ENCODE data around the gene ANKRD65.

Gene ANKRD65

DNA sequence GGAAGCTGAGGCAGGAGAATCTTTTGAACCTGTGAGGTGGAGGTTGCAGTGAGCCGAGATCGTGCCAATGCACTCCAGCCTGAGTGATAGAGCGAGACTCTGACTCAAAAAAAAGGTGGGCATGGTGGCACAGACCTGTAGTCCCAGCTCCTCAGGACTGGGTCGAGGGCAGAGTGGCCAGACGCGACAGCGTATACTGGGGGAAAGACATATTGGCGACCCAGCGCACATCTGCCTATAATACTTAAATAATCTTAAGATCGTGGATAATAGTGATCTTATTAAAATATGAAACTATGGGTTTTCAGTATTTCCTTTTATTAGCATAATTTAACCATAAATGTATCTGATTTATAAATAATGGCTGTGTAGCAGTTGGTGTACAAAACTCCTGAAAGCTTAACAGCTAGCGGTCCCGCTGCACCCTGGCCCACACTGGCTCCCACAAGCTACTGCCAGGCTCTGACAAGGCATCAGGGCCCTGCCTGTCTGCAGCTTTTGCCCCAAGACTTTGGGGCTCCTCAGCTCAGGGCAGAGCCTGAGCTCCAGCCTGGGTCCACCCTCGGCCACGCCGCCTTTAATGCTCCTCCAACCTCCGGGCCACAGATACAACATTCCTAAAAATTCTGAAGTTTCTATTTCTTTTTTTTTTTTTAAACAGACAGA, 43.4 kb downstream of the ANKRD65 start:
- no peak for DNase-seq (ENCODE audit: low read depth)
- H3K4me3 ChIP-seq (ENCODE audit: low read length) = no peak overlapping the region
- TF ChIP-seq, protein P1, sequence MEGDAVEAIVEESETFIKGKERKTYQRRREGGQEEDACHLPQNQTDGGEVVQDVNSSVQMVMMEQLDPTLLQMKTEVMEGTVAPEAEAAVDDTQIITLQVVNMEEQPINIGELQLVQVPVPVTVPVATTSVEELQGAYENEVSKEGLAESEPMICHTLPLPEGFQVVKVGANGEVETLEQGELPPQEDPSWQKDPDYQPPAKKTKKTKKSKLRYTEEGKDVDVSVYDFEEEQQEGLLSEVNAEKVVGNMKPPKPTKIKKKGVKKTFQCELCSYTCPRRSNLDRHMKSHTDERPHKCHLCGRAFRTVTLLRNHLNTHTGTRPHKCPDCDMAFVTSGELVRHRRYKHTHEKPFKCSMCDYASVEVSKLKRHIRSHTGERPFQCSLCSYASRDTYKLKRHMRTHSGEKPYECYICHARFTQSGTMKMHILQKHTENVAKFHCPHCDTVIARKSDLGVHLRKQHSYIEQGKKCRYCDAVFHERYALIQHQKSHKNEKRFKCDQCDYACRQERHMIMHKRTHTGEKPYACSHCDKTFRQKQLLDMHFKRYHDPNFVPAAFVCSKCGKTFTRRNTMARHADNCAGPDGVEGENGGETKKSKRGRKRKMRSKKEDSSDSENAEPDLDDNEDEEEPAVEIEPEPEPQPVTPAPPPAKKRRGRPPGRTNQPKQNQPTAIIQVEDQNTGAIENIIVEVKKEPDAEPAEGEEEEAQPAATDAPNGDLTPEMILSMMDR (IDR thresholded peaks at IDR 0.05; ENCODE audit: insufficient read depth, low read depth, low read length, missing control alignments) = no peak

DNA sequence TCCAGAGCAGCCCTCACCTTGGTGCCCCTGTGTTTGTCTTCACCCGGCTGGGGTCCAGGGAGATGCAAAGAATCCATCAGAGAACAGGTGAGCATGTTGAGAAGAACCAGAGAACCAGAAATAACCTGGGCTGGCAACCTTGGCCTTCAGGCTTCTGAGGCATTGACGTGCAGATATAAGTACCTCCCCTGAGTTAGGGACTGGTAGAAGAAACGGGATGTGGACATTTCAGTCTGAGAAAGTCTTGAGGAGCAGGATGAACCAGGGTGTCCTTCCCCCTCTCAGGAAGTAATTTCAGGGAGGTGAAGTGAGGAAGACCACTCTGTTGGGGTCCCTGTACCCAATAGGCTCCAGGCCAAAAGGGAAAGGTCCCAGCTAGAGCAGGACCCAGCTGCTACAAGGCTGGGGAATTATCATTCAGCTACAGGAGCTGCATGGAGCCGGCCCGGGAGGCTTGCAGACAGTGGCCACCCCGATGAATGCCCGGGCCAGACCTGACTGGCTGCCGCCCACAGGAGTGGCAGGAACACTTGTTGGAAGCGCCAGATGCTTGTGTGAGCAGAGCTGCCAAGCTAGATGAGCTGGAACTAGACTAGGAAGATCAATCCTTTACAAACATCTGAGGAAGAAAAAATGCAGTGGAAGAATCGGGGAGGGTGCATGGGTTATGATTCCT, 44.4 kb downstream of the ANKRD65 start:
- TF ChIP-seq, protein P1 (IDR thresholded peaks at IDR 0.05; ENCODE audit: insufficient read depth, low read depth, low read length, missing control alignments) = no peak
- DNase-seq (ENCODE audit: low read depth) = no peak
- no peak overlapping the region for H3K4me3 ChIP-seq (ENCODE audit: low read length)

DNA sequence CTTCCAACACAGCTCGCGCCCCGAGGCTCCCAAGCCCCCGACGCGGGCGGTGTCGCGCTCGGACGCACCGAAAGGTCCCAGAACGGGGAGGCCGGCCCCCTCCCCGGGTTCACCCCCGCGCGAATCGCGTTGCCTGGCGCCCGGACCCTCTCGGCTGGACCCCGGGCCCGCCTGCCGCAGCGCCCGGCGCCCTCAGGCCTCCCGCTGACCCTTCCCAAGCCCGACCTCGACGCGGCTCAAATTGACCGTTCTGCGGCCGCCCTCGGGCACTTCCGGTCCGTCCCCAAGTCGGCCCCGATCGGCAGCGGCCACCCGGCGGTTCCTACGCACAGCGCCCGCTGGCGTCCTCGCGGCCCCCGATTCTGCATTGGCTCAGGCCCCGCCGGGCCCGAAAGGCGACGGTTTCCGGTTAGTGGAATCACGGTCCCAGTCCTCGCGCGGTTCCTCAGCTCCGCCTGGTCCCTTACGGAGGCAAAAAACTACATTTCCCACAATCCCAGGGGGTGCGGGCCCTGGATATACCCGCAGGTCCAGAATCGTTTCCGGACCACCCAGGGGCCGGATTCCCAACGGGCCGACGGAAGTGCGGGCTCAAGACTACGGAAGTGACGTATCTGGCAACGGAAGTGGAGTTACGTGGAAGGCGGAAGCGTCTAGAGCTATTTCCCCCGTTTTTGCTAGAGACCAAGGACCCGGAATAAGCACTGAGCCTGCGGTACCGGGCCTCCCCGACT, 46.0 kb downstream of the ANKRD65 start, which contains the start of gene AURKAIP1:
TSS of gene AURKAIP1 (minus strand) at position 279 of the 734 bp plus-strand sequence. CDS start 451 bp downstream, outside the sequence.
- H3K4me3 ChIP-seq (ENCODE audit: low read length) = peak within 1 kb of the TSS; percentile 80
- TF ChIP-seq, protein P1 (IDR thresholded peaks at IDR 0.05; ENCODE audit: insufficient read depth, low read depth, low read length, missing control alignments) = peak; percentile 23
- peak; percentile 100 for DNase-seq (ENCODE audit: low read depth)

DNA sequence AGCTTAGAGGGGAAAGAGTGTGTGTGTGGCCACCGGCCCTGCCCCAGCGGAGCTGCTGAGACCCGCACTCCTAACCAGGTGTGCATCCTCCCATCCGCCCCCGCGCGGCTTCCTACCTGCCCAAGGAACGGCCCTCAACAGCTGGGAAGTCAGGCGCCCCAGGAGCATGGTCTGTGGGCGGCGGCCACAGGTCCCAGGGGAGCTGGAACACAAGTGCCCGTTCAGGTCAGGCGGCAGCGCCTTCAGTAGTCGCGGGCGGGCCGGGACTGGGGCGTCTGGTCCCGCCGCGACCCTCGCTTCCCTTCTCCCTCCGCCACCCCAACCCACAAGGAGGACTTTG, 46.5 kb downstream of the ANKRD65 start:
- TF ChIP-seq, protein P1 (IDR thresholded peaks at IDR 0.05; ENCODE audit: insufficient read depth, low read depth, low read length, missing control alignments) = no peak
- DNase-seq (ENCODE audit: low read depth) = peak; percentile 32
- H3K4me3 ChIP-seq (ENCODE audit: low read length) = peak overlapping the region; percentile 80

DNA sequence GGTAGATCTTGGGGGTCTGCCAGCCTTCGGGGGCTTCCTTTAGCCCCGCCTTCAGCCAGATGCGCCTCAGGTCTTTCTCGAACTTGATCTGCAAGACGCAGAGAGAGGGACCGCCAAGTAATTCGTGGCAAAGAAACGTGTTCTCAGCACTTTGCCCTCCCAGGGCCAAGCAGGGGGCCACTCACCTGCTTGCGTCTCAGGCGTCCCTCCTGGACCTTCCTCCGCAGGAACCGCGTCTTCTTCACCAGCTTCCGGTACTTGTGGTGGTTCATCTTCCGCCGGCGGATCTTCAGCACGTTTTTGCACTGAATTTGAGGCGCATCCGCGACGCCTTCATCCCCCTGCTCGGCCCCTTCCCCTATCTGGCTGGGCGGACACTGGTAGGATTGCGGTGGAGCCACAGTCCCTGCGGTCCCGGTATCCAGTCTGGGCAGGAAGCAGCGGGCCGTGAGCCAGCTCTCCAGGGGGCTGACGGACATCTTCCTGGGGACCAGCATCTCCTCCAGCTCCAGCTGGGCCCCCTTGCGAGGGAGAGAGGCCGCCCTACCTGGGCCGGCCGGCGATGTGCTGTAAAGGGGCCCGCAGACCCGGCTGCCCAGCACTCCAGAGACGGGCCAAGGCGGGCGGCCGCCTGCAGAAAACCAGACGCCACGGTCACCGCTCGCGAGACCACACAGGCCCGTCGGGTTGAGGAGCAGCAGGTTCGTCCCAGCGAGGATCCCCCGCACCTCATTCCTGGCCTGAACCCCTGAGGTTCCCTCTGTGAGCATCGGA, 47.1 kb downstream of the ANKRD65 start:
- TF ChIP-seq, protein P1 (IDR thresholded peaks at IDR 0.05; ENCODE audit: insufficient read depth, low read depth, low read length, missing control alignments) = no peak
- H3K4me3 ChIP-seq (ENCODE audit: low read length) = peak overlapping the region; percentile 80
- no peak for DNase-seq (ENCODE audit: low read depth)

DNA sequence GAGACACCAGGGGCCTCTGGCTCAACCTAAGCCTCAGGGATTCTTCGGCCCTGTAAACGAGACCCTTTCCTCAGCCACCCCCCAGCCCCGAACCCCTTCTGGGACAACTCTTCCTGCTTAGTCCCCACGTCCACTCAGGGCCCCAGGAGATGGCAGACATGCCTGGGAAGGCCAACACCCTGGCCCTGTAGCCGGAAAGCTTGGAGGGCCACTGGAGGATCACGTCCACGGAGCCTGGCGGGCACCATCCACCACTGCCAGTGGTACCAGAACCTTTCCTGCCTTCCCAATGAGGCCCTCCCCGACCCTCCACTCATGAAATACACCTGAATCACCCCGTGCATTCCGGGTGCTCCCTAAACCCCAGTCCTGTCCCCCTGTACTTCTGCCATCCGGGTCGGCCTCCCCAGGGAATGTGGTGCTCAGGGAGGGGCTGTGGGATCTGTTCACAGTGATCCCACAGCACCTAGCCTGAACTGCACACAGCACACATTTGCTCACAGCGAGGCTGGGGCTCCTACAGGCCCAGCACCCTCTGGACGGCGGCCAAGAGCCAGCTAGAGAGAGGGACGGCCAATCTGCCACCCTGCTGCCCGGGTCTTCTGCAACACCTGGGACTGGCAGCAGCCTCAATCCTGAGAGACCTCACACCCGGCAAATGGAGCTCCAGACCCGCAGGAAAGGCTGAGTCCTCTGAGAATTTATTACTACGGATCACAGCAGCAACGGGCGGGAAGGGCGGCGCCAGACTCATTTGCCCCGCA, 47.8 kb downstream of the ANKRD65 start:
- DNase-seq (ENCODE audit: low read depth) = no peak
- TF ChIP-seq, protein P1 (IDR thresholded peaks at IDR 0.05; ENCODE audit: insufficient read depth, low read depth, low read length, missing control alignments) = no peak
- H3K4me3 ChIP-seq (ENCODE audit: low read length) = peak overlapping the region; percentile 80
